GM21528 (cell line): Measurements from ENCODE around the gene ZNF678.
"Not testable (repeated sequence)": the region's sequence is repeated elsewhere in the genome, so short reads cannot be mapped to it uniquely, and the experiment has no call there.

Source experiments
- ATAC-seq: cut with Tn5 transposase; IDR thresholded peaks from one replicate; pipeline ENCODE4 v1.9.1; 2021; ENCODE audit warnings: mild to moderate bottlenecking, moderate library complexity; ENCODE audit not compliant: unreplicated experiment, low FRiP score

ZNF678 gene

GRCh38 chr1:227589777-227590176, 26.4 kb downstream of the ZNF678 start:
- ATAC-seq, result not testable (repeated sequence)

GRCh38 chr1:227596222-227596621, 32.9 kb downstream of the ZNF678 start:
- ATAC-seq, result not testable (repeated sequence)

- no peak for ATAC-seq
Measured at GRCh38 chr1:227603327-227603726, 40.0 kb downstream of the ZNF678 start.

GRCh38 chr1:227604446-227604845, 41.1 kb downstream of the ZNF678 start:
- ATAC-seq, result no peak

GRCh38 chr1:227606271-227606670, 42.9 kb downstream of the ZNF678 start:
- ATAC-seq, result not testable (repeated sequence)

- ATAC-seq, result no peak
Measured at GRCh38 chr1:227607336-227607898, 44.1 kb downstream of the ZNF678 start.

- no peak for ATAC-seq
Measured at GRCh38 chr1:227612658-227613057, 49.3 kb downstream of the ZNF678 start.

- ATAC-seq, result no peak
Measured at GRCh38 chr1:227613526-227613925, 50.2 kb downstream of the ZNF678 start.

- ATAC-seq, result no peak
Measured at GRCh38 chr1:227621211-227621610, 57.9 kb downstream of the ZNF678 start.

GRCh38 chr1:227622739-227623475, 59.6 kb downstream of the ZNF678 start:
- ATAC-seq, result no peak

GRCh38 chr1:227632325-227632724, 69.0 kb downstream of the ZNF678 start:
- no peak for ATAC-seq

GRCh38 chr1:227635596-227635995, 72.2 kb downstream of the ZNF678 start:
- no peak for ATAC-seq

GRCh38 chr1:227654431-227654830, 91.1 kb downstream of the ZNF678 start:
- no peak for ATAC-seq

- no peak for ATAC-seq
Measured at GRCh38 chr1:227654858-227655752, 91.7 kb downstream of the ZNF678 start.

GRCh38 chr1:227661495-227661894, 98.1 kb downstream of the ZNF678 start:
- ATAC-seq, result no peak

- ATAC-seq, result no peak
Measured at GRCh38 chr1:227662933-227663332, 99.6 kb downstream of the ZNF678 start.

GRCh38 chr1:227666286-227666685, 102.9 kb downstream of the ZNF678 start:
- no peak for ATAC-seq

GRCh38 chr1:227673441-227673840, 110.1 kb downstream of the ZNF678 start:
- ATAC-seq, result no peak

GRCh38 chr1:227685807-227686206, 122.5 kb downstream of the ZNF678 start:
- ATAC-seq, result no peak

- no peak for ATAC-seq
Measured at GRCh38 chr1:227697321-227697864, 134.0 kb downstream of the ZNF678 start.

- not testable (repeated sequence) for ATAC-seq
Measured at GRCh38 chr1:227701631-227702030, 138.3 kb downstream of the ZNF678 start.
